Uterus (tissue), 2 donors: Measurements from ENCODE around the gene DCC.

ENCODE experiments used
- POLR2A ChIP-seq, 2 donors: fragments of 450-650 bp; IDR thresholded peaks; one replicate each; pipeline ENCODE4 v1.6.1; 2016; ENCODE audit warnings: antibody characterized with exemption in 2 of 2, mild to moderate bottlenecking in 1 of 2, moderate library complexity in 1 of 2
- TF ChIP-seq, protein P1 (sequence below), 4 experiments: fragments of 200-600 bp in 2 of 4; fragments of 450-650 bp in 2 of 4; sonication (generic) in 2 of 4; IDR thresholded peaks; one replicate each; pipeline ENCODE4 v1.5.1; 2016 to 2019; ENCODE audit warnings: antibody characterized with exemption in 4 of 4, mild to moderate bottlenecking in 2 of 4, moderate library complexity in 1 of 4

DNA sequence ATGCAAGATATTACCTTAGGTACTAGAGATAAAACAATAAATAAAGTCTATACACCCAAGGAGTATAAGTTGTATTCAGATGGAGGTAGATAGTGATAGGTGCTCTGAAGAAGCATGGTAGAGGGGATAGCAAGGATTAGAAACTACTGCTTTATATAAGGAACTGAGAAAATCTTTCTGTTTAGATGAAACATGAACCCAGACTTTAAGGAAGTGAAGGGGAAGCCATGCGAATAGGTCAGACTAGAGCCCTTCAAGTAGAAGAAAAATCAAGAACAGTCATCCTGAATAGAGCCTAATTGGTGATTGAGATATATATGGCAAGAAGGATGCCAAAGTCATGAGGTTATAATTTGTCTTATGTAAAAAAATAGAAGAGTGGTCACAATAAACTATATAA is 984.4 kb downstream of the DCC start:
- TF ChIP-seq, protein P1, sequence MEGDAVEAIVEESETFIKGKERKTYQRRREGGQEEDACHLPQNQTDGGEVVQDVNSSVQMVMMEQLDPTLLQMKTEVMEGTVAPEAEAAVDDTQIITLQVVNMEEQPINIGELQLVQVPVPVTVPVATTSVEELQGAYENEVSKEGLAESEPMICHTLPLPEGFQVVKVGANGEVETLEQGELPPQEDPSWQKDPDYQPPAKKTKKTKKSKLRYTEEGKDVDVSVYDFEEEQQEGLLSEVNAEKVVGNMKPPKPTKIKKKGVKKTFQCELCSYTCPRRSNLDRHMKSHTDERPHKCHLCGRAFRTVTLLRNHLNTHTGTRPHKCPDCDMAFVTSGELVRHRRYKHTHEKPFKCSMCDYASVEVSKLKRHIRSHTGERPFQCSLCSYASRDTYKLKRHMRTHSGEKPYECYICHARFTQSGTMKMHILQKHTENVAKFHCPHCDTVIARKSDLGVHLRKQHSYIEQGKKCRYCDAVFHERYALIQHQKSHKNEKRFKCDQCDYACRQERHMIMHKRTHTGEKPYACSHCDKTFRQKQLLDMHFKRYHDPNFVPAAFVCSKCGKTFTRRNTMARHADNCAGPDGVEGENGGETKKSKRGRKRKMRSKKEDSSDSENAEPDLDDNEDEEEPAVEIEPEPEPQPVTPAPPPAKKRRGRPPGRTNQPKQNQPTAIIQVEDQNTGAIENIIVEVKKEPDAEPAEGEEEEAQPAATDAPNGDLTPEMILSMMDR (IDR thresholded peaks at IDR 0.05) = no peak
- TF ChIP-seq POLR2A (IDR thresholded peaks at IDR 0.05) = no peak
